NCI-H345 (cell line): Measurements from ENCODE around the gene ZMIZ2.

Source experiments
- DNase-seq: peaks from one replicate; lab custom pipeline; 2025; lab: John Stamatoyannopoulos, UW

The ZMIZ2 gene

GRCh38 chr7:44757739-44758138 lies 9.1 kb downstream of the ZMIZ2 start:
- DNase-seq, result no peak

- no peak for DNase-seq
Measured at GRCh38 chr7:44759246-44759645, 10.6 kb downstream of the ZMIZ2 start.

GRCh38 chr7:44760034-44760580 lies 11.5 kb downstream of the ZMIZ2 start:
- no peak for DNase-seq

- DNase-seq, result no peak
Measured at GRCh38 chr7:44761207-44762161, 12.8 kb downstream of the ZMIZ2 start.

GRCh38 chr7:44762300-44762699 lies 13.7 kb downstream of the ZMIZ2 start:
- DNase-seq, result no peak

- no peak for DNase-seq
Measured at GRCh38 chr7:44762726-44763522, 14.3 kb downstream of the ZMIZ2 start.

GRCh38 chr7:44764081-44764480 lies 15.4 kb downstream of the ZMIZ2 start:
- no peak for DNase-seq

- no peak for DNase-seq
Measured at GRCh38 chr7:44764665-44765578, 16.3 kb downstream of the ZMIZ2 start.

GRCh38 chr7:44765579-44766415 lies 17.1 kb downstream of the ZMIZ2 start:
- DNase-seq, result no peak

- no peak for DNase-seq
Measured at GRCh38 chr7:44766416-44766801, 17.8 kb downstream of the ZMIZ2 start.

GRCh38 chr7:44767134-44767911 lies 18.7 kb downstream of the ZMIZ2 start:
- DNase-seq, result no peak

GRCh38 chr7:44767912-44768627 lies 19.4 kb downstream of the ZMIZ2 start:
- DNase-seq, result peak; percentile 42

GRCh38 chr7:44768628-44769371 lies 20.2 kb downstream of the ZMIZ2 start:
- DNase-seq, result peak; percentile 14

- DNase-seq, result no peak
Measured at GRCh38 chr7:44769376-44769775, 20.7 kb downstream of the ZMIZ2 start.

- DNase-seq, result no peak
Measured at GRCh38 chr7:44769776-44770294, 21.2 kb downstream of the ZMIZ2 start.

- no peak for DNase-seq
Measured at GRCh38 chr7:44771358-44771757, 22.7 kb downstream of the ZMIZ2 start.

- no peak for DNase-seq
Measured at GRCh38 chr7:44772440-44772839, 23.8 kb downstream of the ZMIZ2 start.

GRCh38 chr7:44772867-44773266 lies 24.2 kb downstream of the ZMIZ2 start:
- no peak for DNase-seq
